GM12878 (cell line): ENCODE data around the gene ZNF212.

ENCODE experiments used
- BHLHE40 ChIP-seq, 2 experiments: fragments of 450-650 bp in 1 of 2; IDR thresholded peaks; 2 replicates each; pipeline ENCODE4 v1.6.1; 2011 to 2017; ENCODE audit warnings: low read depth in 2 of 2, borderline replicate concordance in 1 of 2, improper control_type of control experiment in 1 of 2, low read length in 1 of 2, mild to moderate bottlenecking in 1 of 2
- EZH2 ChIP-seq: IDR thresholded peaks from 2 replicates; pipeline ENCODE4 v1.6.1; 2012; ENCODE audit warnings: low read depth, mild to moderate bottlenecking, control low read depth, inconsistent platforms, low read length, borderline replicate concordance; ENCODE audit not compliant: control insufficient read depth
- JUND ChIP-seq: IDR thresholded peaks from 2 replicates; pipeline ENCODE4 v1.6.1; 2012; ENCODE audit warnings: low read depth, mild to moderate bottlenecking, low read length, improper control_type of control experiment, moderate library complexity
- POLR2AphosphoS5 ChIP-seq: IDR thresholded peaks from 2 replicates; pipeline ENCODE4 v1.6.1; 2011; ENCODE audit warnings: mild to moderate bottlenecking, low read length, inconsistent platforms

GRCh38 chr7:149252378-149252777 is 12.9 kb downstream of the ZNF212 start:
- TF ChIP-seq BHLHE40 (IDR thresholded peaks at IDR 0.05; ENCODE audit: borderline replicate concordance in 1 of 2, low read depth in 2 of 2, low read length in 1 of 2) (no peak), JUND (no peak), POLR2AphosphoS5 (no peak), EZH2 (no peak)
